HL-60/S4 treated with retinoic acid at 250 ng/mL for 4 days and 3 days (cell line): ENCODE data around the gene PAQR7.

Experiments
- in situ Hi-C: fragments of 300-500 bp; cut with MboI; formaldehyde crosslinking; loops from 2 replicates; pipeline ENCODE4 v1.7.0; 2022; ENCODE audit warnings: low sequenced_read_pairs

Gene PAQR7

GRCh38 chr1:25875856-25876692 lies 566 bp upstream of the PAQR7 start:
- in situ Hi-C loops = loop anchor here (25.0 kb wide), 1 partner anchor 261 kb away; no protein-coding TSS in a partner anchor

DNA sequence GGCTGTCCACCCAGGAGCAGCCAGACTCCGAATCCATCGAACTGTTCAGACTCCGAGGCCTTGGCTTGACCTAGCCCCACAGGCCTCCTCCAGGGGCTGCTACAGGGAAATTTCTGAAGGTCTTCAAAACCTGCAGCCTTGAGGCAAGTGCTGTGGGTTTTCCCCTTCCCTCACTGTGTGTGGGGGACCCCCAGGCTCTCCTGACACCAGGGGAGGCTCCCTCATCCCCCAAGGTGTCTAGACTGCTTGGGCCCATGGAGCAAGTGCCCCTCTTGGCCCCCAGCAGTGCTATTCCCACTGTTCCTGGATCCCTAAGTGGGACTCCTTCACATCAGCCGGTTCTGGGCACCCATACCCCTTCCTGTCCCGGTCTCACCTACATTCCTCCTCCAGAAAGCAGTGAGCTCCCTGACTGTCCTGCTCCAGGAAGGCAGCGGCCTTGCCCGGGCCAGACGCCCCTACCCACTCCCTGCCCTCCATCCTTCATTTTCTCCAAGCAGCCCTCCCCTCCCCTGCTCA lies 814 bp downstream of the PAQR7 start:
- in situ Hi-C loops = loop anchor here (25.0 kb wide), 1 partner anchor 263 kb away; no protein-coding TSS in a partner anchor

DNA sequence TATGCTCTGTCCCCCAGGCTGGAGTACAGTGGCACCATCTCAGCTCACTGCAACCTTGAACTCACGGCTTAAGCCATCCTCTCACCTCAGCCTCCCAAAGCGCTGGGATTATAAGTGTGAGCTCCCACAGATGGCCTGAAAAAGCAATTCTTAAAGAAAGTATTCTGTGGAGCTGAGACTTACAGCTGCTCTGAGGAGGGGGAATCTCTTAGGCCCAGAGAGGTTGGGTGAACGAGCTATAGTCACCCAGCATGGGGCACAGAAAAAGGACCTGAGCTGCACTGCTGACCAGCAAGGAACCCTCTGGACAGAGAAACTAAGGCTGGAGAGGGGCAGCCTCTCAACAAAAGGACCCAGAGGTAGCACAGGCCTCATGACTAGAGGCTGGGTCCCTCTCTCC lies 1.3 kb downstream of the PAQR7 start:
- in situ Hi-C loops = no loop called here

GRCh38 chr1:25873120-25873519 lies 2.4 kb downstream of the PAQR7 start:
- in situ Hi-C loops = no loop called here

GRCh38 chr1:25872713-25873112 lies 2.8 kb downstream of the PAQR7 start:
- in situ Hi-C loops = no loop called here

DNA sequence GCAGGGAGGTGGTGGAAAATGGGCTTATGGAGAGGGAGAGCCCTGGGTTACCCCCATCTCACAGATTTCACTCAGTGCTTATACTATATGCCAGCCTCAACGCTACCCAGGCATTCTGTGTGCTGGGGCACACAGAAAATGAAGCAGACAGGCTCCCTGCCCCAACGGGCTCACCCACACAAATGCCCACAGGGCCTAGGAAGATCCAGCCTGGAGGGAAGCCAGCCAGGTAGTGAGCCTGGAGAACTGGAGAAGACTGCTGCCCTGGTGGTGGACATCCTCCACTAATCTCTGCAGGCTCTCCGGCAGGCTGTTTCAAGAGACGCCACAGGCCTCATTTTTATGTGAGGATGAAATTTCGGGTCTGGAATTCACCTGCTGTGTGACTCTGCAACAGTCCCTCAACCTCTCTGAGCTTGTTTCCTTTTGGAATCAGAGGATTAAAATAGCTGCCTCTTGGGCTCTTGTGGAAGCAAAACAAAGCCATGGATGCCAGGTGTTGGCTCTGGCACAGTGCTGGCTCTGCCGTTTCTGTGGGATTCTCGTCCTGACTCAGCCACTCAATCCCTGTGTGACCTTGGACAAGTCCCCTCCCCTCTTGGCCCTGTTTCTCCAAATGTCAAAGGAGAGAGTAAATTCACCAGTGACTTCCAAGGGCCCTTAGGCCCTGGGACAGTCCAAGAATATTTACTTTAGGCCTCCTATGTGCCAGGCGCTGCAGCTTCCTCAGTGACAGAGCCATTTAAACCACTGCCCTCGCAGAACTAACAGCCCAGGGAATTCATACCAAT lies 3.6 kb downstream of the PAQR7 start:
- in situ Hi-C loops = no loop called here

DNA sequence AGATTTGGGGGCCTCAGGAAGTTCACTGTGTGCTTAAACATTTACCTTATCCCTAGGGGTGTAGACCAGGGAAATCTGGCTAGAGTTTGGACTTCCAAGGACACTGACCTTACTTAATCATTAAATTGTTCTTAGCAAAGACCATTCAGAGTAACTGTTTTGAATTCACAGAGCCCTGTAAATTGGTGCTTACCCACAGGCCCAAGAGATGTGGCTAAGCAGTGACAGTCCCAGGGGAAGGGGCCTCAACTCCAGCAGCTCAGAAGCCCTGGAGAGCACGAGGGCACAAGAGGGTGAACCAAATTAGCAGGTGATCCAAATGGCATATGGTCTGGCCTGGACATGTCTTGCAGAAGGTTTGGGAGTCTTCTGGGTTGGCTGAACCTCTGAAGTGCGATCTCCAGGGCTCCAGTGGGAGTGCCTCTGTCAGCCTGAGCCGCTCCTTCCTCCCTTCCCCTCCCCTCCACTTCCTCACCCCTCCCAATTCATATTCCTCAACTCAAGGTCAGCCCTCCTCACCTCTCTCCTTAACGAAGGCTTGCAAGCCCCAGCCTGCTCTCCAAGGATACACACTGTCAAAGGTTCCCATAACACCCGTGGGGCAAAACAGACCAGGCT lies 4.3 kb downstream of the PAQR7 start:
- in situ Hi-C loops = no loop called here

- in situ Hi-C loops = no loop called here
These were observed 4.9 kb downstream of the PAQR7 start for GRCh38 chr1:25870614-25871013.

DNA sequence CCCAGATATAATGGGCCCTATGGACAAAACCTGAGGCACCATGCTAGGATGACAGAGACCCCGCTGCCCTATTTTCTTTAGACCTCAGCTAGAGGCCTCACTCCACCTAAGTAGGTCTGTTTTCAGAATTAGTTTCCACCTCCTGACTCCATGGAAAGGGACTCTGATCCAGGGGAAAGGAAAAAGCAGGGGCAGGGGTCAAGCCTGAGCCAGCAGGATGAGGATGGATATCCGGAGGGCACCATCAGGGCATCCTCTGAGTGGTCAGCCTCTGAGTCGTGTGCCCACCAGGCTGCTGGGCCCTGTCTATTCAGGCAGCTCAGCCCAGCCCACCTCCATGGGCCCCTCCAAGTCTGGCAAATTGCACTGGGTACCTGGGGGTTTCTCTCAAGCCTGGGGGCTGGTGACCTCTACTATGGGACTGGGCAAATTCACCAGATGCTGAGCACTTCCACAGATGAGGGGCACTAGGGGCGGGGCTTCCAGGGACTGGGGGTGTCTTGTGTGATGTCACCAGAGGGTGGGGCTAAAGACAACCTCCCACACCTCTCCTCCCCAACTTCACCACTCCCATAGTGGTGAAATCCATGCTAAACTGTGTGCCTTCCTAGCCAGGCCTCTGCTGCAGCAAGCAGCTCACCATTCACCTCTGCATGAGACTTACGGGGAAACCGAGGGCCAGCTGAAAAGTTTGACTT lies 5.5 kb downstream of the PAQR7 start:
- in situ Hi-C loops = no loop called here

- in situ Hi-C loops = no loop called here
These were observed 8.1 kb downstream of the PAQR7 start for GRCh38 chr1:25867210-25867991.

- in situ Hi-C loops = no loop called here
These were observed 9.2 kb downstream of the PAQR7 start for GRCh38 chr1:25866288-25866687.

- in situ Hi-C loops = no loop called here
These were observed 11.1 kb downstream of the PAQR7 start for GRCh38 chr1:25864434-25864833.

GRCh38 chr1:25863486-25864262 lies 11.8 kb downstream of the PAQR7 start:
- in situ Hi-C loops = no loop called here

GRCh38 chr1:25862785-25863485 lies 12.6 kb downstream of the PAQR7 start:
- in situ Hi-C loops = no loop called here

- in situ Hi-C loops = no loop called here
These were observed 13.9 kb downstream of the PAQR7 start for GRCh38 chr1:25861316-25862286.

- in situ Hi-C loops = no loop called here
These were observed 16.4 kb downstream of the PAQR7 start, which contains the start of gene AUNIP for GRCh38 chr1:25858906-25859789. Gene AUNIP (minus strand): TSS chr1:25859457. CDS start chr1:25859357, 100 bp downstream.
